ENCODE data around the gene SPINK5.

SPINK5 gene

GRCh38 chr5:148091991-148092964 is 28.5 kb downstream of the SPINK5 start:
- no peak for DNase-seq

GRCh38 chr5:148094336-148094735 is 30.6 kb downstream of the SPINK5 start:
- no peak for DNase-seq

GRCh38 chr5:148104226-148104625 is 40.4 kb downstream of the SPINK5 start:
- DNase-seq, result no peak

- no peak for DNase-seq
These were observed 43.8 kb downstream of the SPINK5 start for GRCh38 chr5:148107608-148108007.

- DNase-seq, result no peak
These were observed 49.5 kb downstream of the SPINK5 start for GRCh38 chr5:148113243-148113642.

- DNase-seq, result no peak
These were observed 56.5 kb downstream of the SPINK5 start for GRCh38 chr5:148120317-148120716.

GRCh38 chr5:148125641-148126040 is 61.9 kb downstream of the SPINK5 start:
- no peak for DNase-seq

GRCh38 chr5:148135091-148136048 is 71.6 kb downstream of the SPINK5 start:
- DNase-seq, result no peak

- no peak for DNase-seq
These were observed 77.1 kb downstream of the SPINK5 start for GRCh38 chr5:148140846-148141245.

- DNase-seq, result no peak
These were observed 77.9 kb downstream of the SPINK5 start for GRCh38 chr5:148141645-148142044.

GRCh38 chr5:148145916-148146315 is 82.1 kb downstream of the SPINK5 start:
- no peak for DNase-seq

- DNase-seq, result no peak
These were observed 82.7 kb downstream of the SPINK5 start for GRCh38 chr5:148146487-148146886.

GRCh38 chr5:148147415-148147814 is 83.6 kb downstream of the SPINK5 start:
- no peak for DNase-seq

- DNase-seq, result no peak
These were observed 88.1 kb downstream of the SPINK5 start for GRCh38 chr5:148151872-148152271.

- DNase-seq, result no peak
These were observed 89.0 kb downstream of the SPINK5 start for GRCh38 chr5:148152781-148153180.

- no peak for DNase-seq
These were observed 92.8 kb downstream of the SPINK5 start for GRCh38 chr5:148156609-148157008.

- DNase-seq, result no peak
These were observed 98.3 kb downstream of the SPINK5 start for GRCh38 chr5:148162038-148162437.

- no peak for DNase-seq
These were observed 99.6 kb downstream of the SPINK5 start for GRCh38 chr5:148163345-148163744.

- no peak for DNase-seq
These were observed 102.9 kb downstream of the SPINK5 start for GRCh38 chr5:148166550-148167283.

- no peak for DNase-seq
These were observed 104.5 kb downstream of the SPINK5 start, which contains the start of gene SPINK14 for GRCh38 chr5:148168246-148168645. TSS of gene SPINK14 (plus strand) at chr5:148168546. CDS start at chr5:148169733, 1,187 bp downstream.

- no peak for DNase-seq
These were observed 108.6 kb downstream of the SPINK5 start for GRCh38 chr5:148172377-148172776.

GRCh38 chr5:148176480-148176879 is 112.7 kb downstream of the SPINK5 start:
- DNase-seq, result no peak

GRCh38 chr5:148177207-148177606 is 113.4 kb downstream of the SPINK5 start:
- DNase-seq, result no peak
